HG03432 (cell line): ENCODE results near the gene MYO1D.
"Not testable (repeated sequence)": the region's sequence is repeated elsewhere in the genome, so short reads cannot be mapped to it uniquely, and the experiment has no call there.

ENCODE experiments used
- ATAC-seq: cut with Tn5 transposase; IDR thresholded peaks from one replicate; pipeline ENCODE4 v1.9.1; 2021; ENCODE audit warnings: mild to moderate bottlenecking, moderate library complexity; ENCODE audit not compliant: unreplicated experiment

Gene MYO1D

DNA sequence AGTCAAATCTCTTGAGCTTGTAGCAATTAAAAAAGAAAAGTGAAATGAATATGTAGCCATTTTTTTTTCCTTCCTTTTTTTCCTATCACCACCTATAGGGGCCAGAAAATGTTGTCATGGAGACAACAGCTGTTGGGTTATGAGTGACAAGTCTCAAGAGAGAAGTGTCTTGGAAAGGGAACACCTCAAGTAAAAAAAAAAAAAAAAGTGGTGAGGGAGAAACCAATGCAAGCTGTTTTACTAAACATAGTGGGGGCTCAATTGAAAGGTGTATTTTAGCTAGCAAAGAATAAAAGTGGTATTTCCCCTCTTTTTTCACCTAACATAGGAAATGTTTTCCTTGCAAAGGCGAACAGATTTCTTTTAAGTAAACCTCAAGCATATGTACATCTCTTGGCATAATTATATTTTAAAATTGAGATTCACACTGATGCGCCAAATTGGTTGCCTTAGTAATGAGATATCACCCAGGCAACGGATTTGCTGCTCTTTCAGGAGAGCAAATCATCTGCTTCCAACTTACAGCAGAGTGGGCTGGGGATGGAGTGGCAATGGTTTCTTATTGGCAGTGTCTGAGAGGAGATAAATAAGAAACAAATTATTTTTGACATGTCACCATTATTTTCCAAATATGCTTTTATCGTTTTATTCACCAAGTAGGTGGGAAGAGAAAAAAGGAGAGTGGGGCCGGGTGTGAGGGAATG lies 183.6 kb downstream of the MYO1D start:
- ATAC-seq = no peak

DNA sequence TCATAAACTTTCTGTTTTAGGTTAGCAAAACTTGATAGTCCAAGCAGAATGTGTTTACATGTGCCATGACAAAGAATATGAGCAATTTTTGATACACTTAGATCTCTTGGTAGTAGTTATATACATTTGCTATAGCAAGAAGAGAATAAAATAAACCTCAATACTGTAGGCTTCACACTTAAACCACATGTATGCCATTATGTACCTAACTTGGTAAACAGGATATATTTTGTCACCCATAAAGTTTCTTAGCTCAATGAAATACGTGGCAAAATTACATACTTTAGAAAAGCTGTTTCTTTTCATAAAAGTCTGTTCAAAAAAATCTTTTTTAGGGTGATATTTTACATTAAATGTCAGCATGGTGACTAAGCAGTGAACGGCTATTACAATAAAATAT lies 184.7 kb downstream of the MYO1D start:
- ATAC-seq = no peak

DNA sequence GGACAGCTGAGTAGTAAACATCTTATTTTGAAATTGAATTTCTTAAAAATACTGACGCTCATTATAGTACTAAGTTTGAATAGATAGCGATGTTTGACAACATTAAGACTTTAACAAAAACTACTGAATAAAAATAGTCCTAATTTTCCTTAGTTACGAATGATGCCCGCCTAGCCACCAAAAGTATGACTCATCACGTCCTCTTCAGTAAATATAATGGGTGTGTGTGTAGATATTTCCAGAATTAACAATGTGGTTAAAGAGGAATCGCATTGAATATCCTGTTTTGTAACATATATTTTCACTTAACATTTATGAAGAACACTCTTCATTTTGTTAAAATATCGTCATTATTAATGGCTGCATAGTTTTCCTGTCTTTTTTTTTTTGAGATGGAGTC lies 187.6 kb downstream of the MYO1D start:
- no peak for ATAC-seq

DNA sequence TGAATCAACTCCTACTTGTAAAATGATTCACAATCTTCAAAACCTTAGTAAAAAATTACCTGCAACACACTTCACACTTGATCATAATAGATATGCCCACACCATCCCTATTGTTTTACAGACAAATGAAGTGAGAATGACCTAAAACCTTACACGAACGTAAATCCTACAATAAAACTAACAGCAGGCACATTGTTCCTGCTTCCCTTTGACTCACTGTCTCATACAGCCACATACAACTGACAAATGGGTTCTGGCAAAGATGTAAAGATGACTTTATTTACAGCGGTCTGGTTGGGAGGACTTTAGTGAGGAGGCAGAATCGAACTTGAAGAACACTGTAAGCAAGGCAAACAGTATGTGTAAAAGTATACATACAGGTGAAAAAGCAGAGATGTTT lies 188.7 kb downstream of the MYO1D start:
- ATAC-seq = no peak

DNA sequence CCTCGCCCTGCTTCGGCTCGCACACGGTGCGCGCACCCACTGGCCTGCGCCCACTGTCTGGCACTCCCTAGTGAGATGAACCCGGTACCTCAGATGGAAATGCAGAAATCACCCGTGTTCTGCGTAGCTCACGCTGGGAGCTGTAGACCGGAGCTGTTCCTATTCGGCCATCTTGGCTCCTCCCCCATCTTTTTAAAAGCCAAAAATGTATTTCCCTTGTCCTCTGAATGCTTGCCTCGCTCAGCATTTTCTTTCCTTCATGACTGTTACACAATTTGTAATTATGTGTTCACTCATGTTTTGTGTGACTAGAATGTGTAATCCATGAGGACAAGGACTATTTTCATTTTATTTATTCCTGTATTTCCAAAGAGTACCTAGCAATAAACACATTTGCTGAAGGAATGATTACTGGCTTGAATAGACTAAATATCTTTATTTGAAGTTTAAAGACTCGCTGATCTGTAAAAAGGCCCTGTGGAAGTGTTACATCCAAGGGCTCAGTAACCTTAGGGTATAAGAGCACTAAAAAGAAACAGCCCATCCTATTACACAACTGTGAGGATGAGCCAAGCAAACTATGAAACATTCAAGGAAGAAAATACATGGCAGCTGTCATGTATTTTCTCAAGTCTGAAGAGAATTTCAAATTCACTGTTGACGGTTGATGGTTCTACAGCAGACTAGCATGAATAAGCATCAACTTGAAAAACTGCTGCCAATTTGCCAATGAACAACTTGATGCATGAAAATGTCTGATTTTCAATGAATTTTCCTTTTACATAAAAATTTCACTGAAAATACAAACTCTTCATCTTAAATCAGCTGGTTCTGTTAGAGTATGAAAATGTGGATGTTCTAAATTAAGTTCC lies 192.6 kb downstream of the MYO1D start:
- ATAC-seq = no peak

DNA sequence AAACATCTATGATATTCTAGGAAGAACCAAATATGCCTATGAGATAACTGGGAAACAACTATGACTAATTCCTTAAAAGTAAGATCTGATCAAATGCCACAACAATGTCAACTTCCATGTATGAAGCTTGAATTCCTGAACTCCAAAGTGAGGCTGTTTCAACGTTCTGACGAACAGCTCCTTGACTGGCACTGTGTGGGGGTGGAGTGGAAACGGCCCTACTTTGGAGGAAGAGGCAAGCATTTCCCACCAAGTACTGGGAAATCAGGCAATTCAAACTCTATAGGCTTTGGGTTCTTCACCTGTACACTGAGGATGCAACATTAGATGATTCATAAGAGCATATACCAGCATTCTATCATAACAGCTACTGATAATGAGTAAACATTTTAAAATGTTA lies 203.0 kb downstream of the MYO1D start:
- ATAC-seq = no peak

DNA sequence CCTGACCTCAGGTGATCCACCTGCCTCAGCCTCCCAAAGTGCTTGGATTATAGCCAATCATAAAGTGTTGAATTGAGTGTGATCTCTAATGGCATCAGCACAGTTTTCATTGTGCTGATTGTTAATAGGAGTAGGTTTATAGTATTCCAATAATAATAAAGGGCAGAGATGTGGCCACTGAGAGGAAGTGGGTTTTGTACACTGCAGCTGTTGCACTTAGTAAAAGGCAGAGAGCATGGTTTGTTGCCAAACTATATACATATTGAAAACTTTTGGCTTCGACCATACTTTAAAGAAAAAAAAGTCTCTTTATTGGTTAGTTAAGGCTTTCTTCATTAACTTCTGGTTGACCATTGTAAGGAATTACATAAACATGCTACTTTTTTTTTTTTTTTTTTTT lies 204.2 kb downstream of the MYO1D start:
- ATAC-seq = no peak

DNA sequence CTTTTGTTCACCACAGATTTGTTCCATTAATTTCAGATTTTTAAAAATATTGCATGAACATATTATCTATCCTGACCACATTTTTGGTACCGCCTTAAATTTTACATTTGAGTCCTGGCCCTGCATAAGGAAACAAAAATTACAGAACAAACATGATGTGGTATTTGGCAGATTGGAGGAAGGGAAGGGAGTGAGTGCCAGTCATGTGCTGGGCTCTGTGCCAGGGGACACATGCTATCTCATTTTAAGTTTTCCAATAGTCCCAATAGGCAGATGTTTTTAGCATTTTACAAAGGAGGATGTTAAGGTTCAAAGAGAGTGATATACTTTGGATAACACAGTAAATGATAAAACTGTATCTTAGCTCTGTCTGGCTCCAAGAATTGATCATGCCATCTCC lies 205.0 kb downstream of the MYO1D start:
- ATAC-seq = no peak

DNA sequence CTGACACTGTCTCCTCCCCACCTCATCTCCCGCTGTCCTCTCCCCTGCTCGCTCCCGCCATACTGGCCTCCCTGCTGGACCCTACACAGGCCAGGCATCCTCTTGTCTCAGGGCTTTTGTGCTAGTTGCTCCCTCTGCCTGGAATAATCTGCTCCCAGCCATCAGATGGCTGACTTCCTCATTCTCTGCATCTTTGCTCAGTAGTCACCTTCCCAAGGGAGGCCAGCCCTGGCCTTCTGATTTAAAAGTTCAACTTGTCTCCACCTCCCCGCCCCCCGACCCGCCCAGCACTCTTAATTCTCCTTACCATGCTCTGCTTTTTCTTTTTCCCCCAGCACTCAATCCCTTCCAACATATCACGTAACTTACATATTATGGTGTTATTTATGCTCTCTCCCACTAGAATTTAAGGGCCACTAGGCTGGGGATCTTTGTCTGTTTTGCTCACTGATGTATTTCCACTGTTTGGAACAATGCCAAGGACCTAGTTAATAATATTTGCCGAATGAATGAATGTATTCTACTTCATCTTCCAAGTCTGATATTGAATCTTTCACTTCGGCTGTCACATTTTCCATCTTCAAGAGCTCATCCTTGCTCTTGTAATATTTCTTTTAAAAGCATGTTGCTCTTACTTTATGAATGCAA lies 211.9 kb downstream of the MYO1D start:
- no peak for ATAC-seq

DNA sequence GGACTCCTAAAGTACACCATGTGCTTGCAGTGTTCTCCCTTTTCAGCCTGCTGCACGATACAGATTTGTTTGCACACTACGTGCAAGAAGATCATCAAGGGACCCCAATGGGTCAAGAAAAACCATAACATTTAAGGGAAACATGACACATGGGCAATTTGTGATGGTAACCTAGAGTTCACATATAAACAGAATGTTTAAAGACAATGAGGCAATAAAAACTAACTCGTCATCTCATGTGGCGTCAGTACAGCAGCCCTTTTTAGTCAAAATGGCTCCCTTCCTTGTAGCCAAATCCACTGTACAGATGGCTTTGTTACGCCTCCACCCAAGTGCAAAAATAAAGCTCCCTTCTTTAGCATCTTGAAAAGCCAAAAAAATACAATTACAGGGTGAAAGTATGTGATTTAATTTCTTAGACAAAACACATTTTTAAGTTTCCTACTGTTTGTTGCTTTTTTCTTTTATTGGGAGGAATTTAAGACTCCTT lies 216.4 kb downstream of the MYO1D start:
- ATAC-seq = no peak

DNA sequence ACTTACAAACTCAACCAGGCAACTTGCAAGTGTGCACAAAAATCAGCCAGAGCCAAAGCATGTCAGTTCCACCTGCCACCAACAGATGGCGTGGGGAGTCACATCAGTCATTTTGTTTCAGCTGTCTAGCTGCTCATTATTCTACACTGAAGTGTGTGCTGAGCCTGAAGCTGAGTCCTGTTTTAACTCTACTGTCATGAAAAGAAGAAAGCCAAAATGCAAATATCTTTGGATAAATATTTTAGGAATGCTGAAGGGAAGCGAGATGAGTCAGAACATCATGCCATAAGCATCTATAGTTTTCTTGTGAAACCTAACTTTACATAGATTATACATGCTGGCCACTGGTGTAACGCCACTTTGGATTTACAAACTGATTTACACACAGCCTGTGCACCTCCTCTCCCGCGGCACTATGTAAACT lies 217.5 kb downstream of the MYO1D start:
- no peak for ATAC-seq

DNA sequence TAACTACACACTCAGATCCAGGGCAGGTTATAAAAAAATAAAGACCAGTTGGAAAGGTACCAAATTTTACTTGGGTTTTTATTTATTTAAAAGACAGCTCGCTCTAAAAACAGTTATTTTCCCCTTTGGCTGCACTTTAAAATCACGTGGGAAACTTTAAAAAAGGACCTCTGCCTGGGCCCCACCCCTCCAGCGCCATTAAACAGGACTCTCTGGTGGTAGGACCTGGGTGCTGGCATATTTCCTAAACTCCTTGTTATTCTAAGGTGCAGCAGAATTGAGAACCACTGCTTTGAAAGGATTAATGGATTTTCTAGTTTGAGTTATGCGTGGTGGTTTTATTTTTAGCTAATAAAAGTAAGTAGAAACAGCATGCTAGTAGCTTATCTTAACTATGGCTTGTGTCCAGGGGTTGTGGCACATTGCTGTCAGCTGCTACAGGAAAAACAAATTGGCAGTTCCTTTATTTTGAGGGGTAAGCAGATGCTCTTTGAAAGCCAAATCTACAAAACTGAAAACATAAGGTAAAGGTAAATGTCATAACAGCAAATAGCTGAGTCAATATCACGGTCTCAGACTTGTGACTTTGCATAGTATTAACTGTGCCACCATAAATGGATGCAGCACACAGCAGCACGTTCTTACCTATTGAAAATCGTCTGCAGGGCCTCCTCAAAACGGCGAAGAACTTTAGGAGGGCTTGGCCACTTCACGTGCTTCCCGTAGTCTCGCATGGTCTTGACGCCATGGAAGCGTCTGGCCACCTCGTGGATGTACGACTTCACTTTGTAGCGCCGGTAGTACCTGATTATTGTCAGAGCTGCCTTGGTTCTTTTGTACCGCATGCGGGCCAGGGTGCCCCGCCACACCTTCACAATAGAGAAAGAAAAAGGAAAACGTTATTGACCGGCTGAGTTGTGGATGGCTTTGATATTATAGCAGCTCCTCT lies 218.2 kb downstream of the MYO1D start:
- no peak for ATAC-seq

DNA sequence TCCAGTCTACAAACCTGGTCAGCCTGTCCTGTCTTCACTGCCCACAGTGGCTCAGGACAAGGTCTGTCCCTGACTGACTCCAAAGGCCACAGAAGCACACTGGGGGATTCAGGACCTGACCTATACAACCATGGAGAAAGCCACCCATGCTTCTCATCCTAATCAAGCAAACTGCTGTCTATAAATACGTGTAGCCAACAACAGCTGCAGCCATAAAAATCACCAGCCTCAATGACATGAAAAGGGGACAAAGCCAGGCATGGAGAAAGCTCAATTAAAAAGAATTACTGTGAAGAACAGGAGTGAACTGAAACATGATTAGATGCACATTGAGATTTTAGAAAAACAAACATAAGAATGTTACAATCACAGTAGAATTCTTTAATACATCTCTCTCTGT lies 220.0 kb downstream of the MYO1D start:
- ATAC-seq = no peak

DNA sequence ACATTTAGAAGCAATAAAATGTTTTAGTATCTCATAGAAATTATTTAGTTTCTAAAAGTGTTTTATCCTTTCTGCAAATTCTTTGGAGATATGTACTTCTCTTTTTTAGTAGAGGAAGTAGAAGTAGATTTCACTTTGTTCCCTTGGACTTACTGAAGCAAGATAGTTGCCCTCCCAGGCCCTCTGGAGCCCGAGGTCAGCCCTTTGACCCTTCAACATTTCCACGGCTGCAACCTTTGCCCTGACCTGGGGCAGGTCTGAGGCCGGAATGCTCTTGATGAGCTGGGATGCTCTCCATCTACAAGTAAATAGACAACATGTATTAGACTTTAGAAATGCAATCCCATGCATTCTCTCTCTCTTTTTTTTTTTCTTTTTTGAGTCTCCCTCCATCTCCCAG lies 222.6 kb downstream of the MYO1D start:
- ATAC-seq = no peak

DNA sequence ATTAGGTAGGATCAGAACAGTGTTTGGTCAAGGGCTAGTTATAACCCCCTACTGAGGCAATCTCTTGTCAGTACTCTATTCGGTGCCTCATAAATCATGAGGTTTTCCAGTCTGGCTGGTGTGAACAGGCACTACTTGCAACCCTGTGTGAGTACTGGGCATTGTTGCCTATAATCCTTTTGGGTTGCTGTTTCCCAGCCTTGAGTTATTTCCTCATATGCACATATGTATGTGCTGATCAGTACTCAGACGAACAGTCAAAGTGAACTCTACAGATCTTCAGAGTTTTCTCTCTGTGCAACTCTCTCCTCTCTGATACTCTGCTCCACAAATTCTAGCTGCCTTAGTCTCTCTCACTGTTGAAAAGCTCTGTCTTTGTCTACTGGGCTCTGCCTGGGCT lies 225.8 kb downstream of the MYO1D start:
- ATAC-seq = no peak

DNA sequence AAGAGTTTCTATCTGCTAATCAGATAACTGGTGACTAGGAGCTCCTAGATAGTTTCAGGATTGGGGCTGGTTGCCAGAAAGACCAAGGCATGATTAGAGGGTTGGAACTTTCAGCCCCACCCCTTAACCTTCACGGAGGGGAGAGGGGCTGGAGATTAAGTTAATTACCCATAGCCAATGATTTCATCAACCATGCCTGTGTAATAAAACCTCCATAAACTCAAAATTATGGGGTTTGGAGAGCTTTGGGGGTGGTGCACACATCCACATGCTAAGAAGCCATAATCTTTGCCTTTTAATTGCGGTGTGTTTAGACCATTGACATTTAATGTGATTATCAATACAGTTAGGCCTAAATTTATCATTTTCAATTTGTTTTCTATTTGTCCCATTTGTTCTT lies 228.5 kb downstream of the MYO1D start:
- no peak for ATAC-seq

DNA sequence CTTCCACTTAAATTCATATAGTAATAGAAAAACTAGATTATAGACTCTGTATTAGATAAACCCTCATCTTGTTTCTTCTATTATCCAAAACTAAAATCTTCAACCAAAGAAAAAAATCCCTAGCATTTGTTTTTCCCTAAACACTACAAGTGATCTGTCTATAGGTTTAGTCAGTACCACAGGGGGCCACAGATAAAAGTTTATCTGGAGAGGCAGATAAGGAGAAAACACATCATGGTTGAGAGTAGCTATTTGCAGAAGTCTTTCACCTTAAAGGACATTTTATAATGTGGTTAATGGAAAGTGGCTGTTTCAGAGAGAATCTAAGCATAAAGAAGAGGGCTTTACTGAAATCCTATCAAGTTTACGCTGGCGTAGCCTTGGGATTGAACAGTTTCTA lies 230.0 kb downstream of the MYO1D start:
- no peak for ATAC-seq

DNA sequence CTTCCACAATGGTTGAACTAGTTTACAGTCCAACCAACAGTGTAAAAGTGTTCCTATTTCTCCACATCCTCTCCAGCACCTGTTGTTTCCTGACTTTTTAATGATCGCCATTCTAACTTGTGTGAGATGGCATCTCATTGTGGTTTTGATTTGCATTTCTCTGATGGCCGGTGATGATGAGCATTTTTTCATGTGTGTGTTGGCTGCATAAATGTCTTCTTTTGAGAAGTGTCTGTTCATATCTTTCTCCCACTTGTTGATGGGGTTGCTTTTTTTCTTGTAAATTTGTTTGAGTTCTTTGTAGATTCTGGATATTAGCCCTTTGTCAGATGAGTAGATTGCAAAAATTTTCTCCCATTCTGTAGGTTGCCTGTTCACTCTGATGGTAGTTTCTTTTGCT lies 235.4 kb downstream of the MYO1D start:
- not testable (repeated sequence) for ATAC-seq

DNA sequence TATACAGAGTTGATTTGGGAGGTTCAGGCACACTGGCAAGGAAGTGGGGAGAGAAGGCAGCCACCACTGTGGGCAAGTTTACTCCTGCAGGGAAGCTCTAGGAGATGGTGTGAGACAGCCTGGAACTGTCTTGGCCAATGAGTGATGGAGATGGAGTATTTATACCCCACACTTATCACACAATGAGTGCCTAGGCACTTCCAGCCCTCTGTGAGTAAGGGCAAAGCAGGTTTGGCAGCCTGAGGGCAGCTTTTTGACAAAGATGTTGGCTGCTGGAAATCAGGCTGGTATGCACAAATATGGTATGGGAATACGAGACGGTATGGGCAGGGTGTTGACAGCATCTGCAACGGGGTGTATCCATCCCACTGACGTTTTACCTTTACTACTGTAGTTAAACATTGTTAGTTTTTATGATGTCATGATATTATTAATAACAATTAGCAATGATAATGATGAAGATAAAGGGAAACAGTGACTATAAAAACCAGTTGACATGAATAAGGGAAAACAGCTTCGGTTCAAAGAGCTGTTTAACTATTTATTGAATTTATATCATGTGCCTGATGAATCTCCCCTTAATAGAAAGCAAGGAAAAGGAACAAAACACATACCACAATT lies 240.2 kb downstream of the MYO1D start:
- ATAC-seq = no peak

DNA sequence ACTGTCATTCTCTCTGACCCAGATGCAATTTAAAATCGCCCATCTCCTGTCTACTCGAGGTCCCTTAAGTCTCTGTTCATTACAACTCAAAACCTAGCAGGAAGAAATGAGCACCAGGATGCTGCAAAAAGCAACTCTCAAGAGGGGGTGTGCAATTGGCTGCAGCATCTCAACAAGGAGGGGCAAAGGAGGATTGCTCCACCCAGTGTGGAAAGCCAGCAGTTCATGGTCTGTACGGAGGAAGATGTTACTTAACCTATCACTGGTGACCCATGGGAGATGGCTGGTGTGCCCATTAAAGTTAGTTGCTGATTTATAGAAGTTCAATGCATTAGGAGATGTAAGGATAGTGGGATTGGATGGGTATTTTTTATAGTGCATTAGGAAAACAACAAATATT lies 242.8 kb downstream of the MYO1D start:
- no peak for ATAC-seq
